ENCODE data around the gene MED12L.

DNA sequence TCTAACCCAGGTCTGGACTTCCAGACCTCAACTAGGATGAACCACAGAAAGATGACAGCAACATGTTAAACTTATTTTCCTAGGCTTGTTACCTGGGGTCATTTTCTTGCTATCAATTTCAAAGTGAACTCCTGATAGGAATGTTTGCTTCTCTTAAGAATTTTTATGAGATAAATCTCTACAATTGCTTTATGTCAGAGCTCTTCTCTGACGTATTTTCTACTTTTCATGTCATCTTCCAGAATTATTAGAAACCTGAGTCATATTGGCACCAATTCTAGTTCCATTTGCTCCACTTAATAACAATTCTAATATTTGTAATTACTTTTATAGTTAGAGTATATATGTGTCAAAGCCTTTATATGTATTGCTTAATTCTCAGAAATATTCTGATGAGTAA lies 377.5 kb downstream of the MED12L start:
- TF ChIP-seq, protein P1, sequence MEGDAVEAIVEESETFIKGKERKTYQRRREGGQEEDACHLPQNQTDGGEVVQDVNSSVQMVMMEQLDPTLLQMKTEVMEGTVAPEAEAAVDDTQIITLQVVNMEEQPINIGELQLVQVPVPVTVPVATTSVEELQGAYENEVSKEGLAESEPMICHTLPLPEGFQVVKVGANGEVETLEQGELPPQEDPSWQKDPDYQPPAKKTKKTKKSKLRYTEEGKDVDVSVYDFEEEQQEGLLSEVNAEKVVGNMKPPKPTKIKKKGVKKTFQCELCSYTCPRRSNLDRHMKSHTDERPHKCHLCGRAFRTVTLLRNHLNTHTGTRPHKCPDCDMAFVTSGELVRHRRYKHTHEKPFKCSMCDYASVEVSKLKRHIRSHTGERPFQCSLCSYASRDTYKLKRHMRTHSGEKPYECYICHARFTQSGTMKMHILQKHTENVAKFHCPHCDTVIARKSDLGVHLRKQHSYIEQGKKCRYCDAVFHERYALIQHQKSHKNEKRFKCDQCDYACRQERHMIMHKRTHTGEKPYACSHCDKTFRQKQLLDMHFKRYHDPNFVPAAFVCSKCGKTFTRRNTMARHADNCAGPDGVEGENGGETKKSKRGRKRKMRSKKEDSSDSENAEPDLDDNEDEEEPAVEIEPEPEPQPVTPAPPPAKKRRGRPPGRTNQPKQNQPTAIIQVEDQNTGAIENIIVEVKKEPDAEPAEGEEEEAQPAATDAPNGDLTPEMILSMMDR (IDR thresholded peaks at IDR 0.05) = no peak
- TF ChIP-seq POLR2A (IDR thresholded peaks at IDR 0.05; ENCODE audit: low read depth) = no peak
- TF ChIP-seq POLR2AphosphoS5 (IDR thresholded peaks at IDR 0.05) = no peak
- no peak for TF ChIP-seq EP300 (IDR thresholded peaks at IDR 0.05)
